Liver (tissue), 9 donors: Measurements from ENCODE around the gene UTF1. TPM values are rescaled to one million over a fixed set of nuclear protein-coding genes. Genes with fewer than 3 reads are reported as not detected.

ENCODE experiments used
- DNase-seq: peaks from one replicate; pipeline ENCODE4 v3.0.0-alpha.2; 2017; ENCODE audit warnings: low spot score
- H3K27ac ChIP-seq, 2 donors: one replicate each; pipeline ENCODE4 v1.7.0; 2013; ENCODE audit warnings: inconsistent platforms in 2 of 2, low read length in 2 of 2, control low read depth in 1 of 2, low read depth in 1 of 2, mild to moderate bottlenecking in 1 of 2
- H3K27me3 ChIP-seq, 4 donors: one replicate each; pipeline versions ENCODE4 v1.6.1 to v1.7.0; 2013; ENCODE audit warnings: low read length in 3 of 4, inconsistent platforms in 1 of 4, mild to moderate bottlenecking in 1 of 4, moderate library complexity in 1 of 4; ENCODE audit not compliant: control insufficient read depth in 4 of 4, insufficient read depth in 4 of 4
- H3K36me3 ChIP-seq, 4 donors: one replicate each; pipeline versions ENCODE4 v1.6.1 to v1.7.0; 2013; ENCODE audit warnings: low read length in 3 of 4, mild to moderate bottlenecking in 3 of 4, low read depth in 1 of 4, moderate library complexity in 1 of 4; ENCODE audit not compliant: control insufficient read depth in 4 of 4, insufficient read depth in 3 of 4
- H3K4me1 ChIP-seq, 4 donors: one replicate each; pipeline versions ENCODE4 v1.6.1 to v1.7.0; 2013; ENCODE audit warnings: low read length in 3 of 4, mild to moderate bottlenecking in 3 of 4, moderate library complexity in 1 of 4; ENCODE audit not compliant: control insufficient read depth in 4 of 4, insufficient read depth in 4 of 4
- H3K4me3 ChIP-seq, 3 donors: one replicate each; pipeline versions ENCODE4 v1.6.1 to v1.7.0; 2013; ENCODE audit warnings: low read length in 3 of 3, control low read depth in 1 of 3, low read depth in 1 of 3, mild to moderate bottlenecking in 1 of 3
- H3K9ac ChIP-seq, 2 donors: one replicate each; pipeline ENCODE4 v1.7.0; 2013; ENCODE audit warnings: low read length in 2 of 2, mild to moderate bottlenecking in 2 of 2, moderate library complexity in 2 of 2, control low read depth in 1 of 2, low read depth in 1 of 2
- H3K9me3 ChIP-seq, 4 donors: one replicate each; pipeline versions ENCODE4 v1.6.1 to v1.7.0; 2013; ENCODE audit warnings: low read length in 3 of 4; ENCODE audit not compliant: control insufficient read depth in 4 of 4
- EGR1 ChIP-seq, 2 donors: IDR thresholded peaks; 2 replicates each; pipeline ENCODE4 v1.6.1; 2016 to 2018; ENCODE audit warnings: antibody characterized with exemption in 2 of 2, low read depth in 2 of 2
- FOXA1 ChIP-seq: IDR thresholded peaks from 2 replicates; pipeline ENCODE4 v1.6.1; 2016; ENCODE audit warnings: antibody characterized with exemption
- FOXA2 ChIP-seq: IDR thresholded peaks from 2 replicates; pipeline ENCODE4 v1.6.1; 2016; ENCODE audit warnings: antibody characterized with exemption
- GABPA ChIP-seq, 2 donors: IDR thresholded peaks in 1 of 2; conservative IDR thresholded peaks in 1 of 2; 2 replicates each; pipeline ENCODE4 v1.6.1; 2016; ENCODE audit warnings: antibody characterized with exemption in 2 of 2, mild to moderate bottlenecking in 1 of 2, moderate library complexity in 1 of 2
- HNF4A ChIP-seq, 2 donors: conservative IDR thresholded peaks; 2 replicates each; pipeline ENCODE4 v1.6.1; 2016; ENCODE audit warnings: antibody characterized with exemption in 2 of 2, mild to moderate bottlenecking in 2 of 2
- HNF4G ChIP-seq: IDR thresholded peaks from 2 replicates; pipeline ENCODE4 v1.6.1; 2016; ENCODE audit warnings: antibody characterized with exemption
- JUND ChIP-seq, 2 donors: IDR thresholded peaks; 2 replicates each; pipeline ENCODE4 v1.6.1; 2016; ENCODE audit warnings: antibody characterized with exemption in 2 of 2
- NR2F2 ChIP-seq: IDR thresholded peaks from 2 replicates; pipeline ENCODE4 v1.6.1; 2016; ENCODE audit warnings: antibody characterized with exemption
- RAD21 ChIP-seq, 2 donors: IDR thresholded peaks; 2 replicates each; pipeline ENCODE4 v1.6.1; 2016; ENCODE audit warnings: antibody characterized with exemption in 2 of 2, mild to moderate bottlenecking in 2 of 2
- RXRA ChIP-seq, 2 donors: IDR thresholded peaks; 2 replicates each; pipeline ENCODE4 v1.6.1; 2017 to 2018; ENCODE audit warnings: antibody characterized with exemption in 2 of 2, mild to moderate bottlenecking in 1 of 2
- SP1 ChIP-seq: IDR thresholded peaks from 2 replicates; pipeline ENCODE4 v1.6.1; 2018; ENCODE audit warnings: antibody characterized with exemption, mild to moderate bottlenecking
- TAF1 ChIP-seq: conservative IDR thresholded peaks from 2 replicates; pipeline ENCODE4 v1.6.1; 2016; ENCODE audit warnings: antibody characterized with exemption, mild to moderate bottlenecking
- YY1 ChIP-seq: IDR thresholded peaks from 2 replicates; pipeline ENCODE4 v1.6.1; 2016; ENCODE audit warnings: antibody characterized with exemption, mild to moderate bottlenecking
- WGBS: extraction: QIAGEN DNeasy Blood & Tissue Kit; methylation state at CpG from one replicate; pipeline ENCODE4 v1.1.7; 2013; 5-methylcytosine and 5-hydroxymethylcytosine counted together
- polyA plus RNA-seq, 2 donors: library from polyadenylated mRNA; stranded (reverse) in 1 of 2; unstranded in 1 of 2; fragments of 200-250 nt in 1 of 2; fragments of >200 nt in 1 of 2; fragmentation: Nextera tagmentation in 1 of 2; extraction: Ambion mirVana in 1 of 2; gene quantifications; one replicate each; pipeline versions ENCODE4 v1.2.1 to v1.2.3, GENCODE V29; 2013 to 2015
- total RNA-seq, 2 donors: library from RNA; depleted of rRNA; stranded (reverse); fragments of >200 nt; gene quantifications; one replicate each; pipeline ENCODE4 v1.2.3, GENCODE V29; 2014
- TF ChIP-seq, protein P1 (sequence below): fragments of 150-350 bp; IDR thresholded peaks from 2 replicates; pipeline ENCODE4 v1.5.1; 2017; ENCODE audit warnings: improper control_type of control experiment, low read depth, low read length; ENCODE audit not compliant: missing input control
- TF ChIP-seq, protein P2 (sequence below): IDR thresholded peaks from 2 replicates; pipeline ENCODE4 v1.6.1; 2016; ENCODE audit warnings: antibody characterized with exemption
- TF ChIP-seq, protein P3 (sequence below): IDR thresholded peaks from 2 replicates; pipeline ENCODE4 v1.6.1; 2016; ENCODE audit warnings: antibody characterized with exemption
- TF ChIP-seq, protein P4 (sequence below): IDR thresholded peaks from 2 replicates; pipeline ENCODE4 v1.6.1; 2016; ENCODE audit warnings: antibody characterized with exemption, mild to moderate bottlenecking
- TF ChIP-seq, protein P5 (sequence below): IDR thresholded peaks from 2 replicates; pipeline ENCODE4 v1.6.1; 2016; ENCODE audit warnings: antibody characterized with exemption
- donor health status: healthy.
- donor health status: healthy.
- donor health status: healthy.
- donor health status: healthy.
- donor health status: healthy.

Gene UTF1
- total and polyA plus RNA-seq, 4 donors, result not detected

DNA sequence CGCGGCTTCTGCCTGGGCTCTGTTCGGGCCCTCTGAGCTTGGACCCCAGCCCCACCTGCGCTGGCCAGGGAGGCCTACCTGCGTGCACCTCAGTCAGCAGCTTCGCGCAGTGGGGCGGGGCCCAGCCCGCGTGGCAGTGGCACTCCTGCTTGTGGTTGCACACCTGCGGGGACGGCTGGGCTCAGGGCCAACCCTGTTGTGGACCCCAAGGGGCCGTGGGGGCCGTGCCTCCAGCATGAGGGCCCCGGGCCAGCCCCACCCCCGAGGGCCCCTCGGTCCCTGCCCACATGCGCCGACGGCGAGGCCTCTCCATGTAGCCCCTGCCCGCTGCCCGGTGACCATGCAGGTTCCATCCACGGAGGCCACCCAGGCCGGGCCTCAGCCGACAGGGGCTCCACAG, 39.4 kb downstream of the UTF1 start:
- TF ChIP-seq TAF1, result no peak
- no peak for TF ChIP-seq FOXA1
- Histone ChIP-seq H3K9ac (no peak overlapping the region), H3K4me1 (no peaks in the 10 kb centered on the region), H3K27ac (no peak overlapping the region), H3K4me3 (no peak overlapping the region), H3K9me3 (no peaks in the 10 kb centered on the region), H3K36me3 (peaks cover 7 to 28% (median 11%) of the 10 kb centered on the region in 4 donors), H3K27me3 (no peaks in the 10 kb centered on the region)
- DNase-seq, result no peak
- WGBS, result 88% methylated on average over 26 of the region's 26 CpGs

DNA sequence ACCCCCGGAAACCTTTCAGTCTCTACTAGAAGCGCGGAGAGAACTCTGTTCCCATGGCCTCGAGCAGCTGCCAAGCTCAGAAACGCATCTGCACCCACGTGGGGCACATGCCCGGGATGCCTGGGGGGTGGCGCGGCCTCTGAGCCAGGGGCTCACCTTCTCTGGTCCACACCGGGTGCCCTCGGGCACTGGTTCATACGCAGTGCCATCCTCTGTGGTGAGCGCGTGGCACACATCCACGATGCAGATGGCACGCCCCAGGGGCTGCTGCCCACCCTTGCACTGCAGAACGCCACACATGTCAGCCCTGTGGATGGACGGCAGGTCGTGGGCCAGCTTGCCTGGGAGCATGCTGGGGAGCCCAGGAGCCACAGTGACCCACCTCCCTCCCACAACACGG, 40.2 kb downstream of the UTF1 start:
- no peak for DNase-seq
- no peak overlapping the region for H3K27ac ChIP-seq
- H3K36me3 ChIP-seq, result peaks cover 7 to 28% (median 11%) of the 10 kb centered on the region in 4 donors
- no peaks in the 10 kb centered on the region for H3K9me3 ChIP-seq
- 92% methylated on average over 20 of the region's 20 CpGs for WGBS
- H3K27me3 ChIP-seq, result no peaks in the 10 kb centered on the region
- TF ChIP-seq JUND (IDR thresholded peaks at IDR 0.05) (no peak), SP1 (no peak), EGR1 (IDR thresholded peaks at IDR 0.05; ENCODE audit: low read depth in 2 of 2) (no peak), RAD21 (IDR thresholded peaks at IDR 0.05) (no peak), HNF4A (conservative IDR thresholded peaks at IDR 0.05) (no peak), GABPA (IDR thresholded peaks at IDR 0.05 in 1 of 2, conservative IDR thresholded peaks at IDR 0.05 in 1 of 2) (no peak), FOXA2 (no peak), YY1 (no peak), HNF4G (no peak), TAF1 (no peak), NR2F2 (no peak), RXRA (IDR thresholded peaks at IDR 0.05) (no peak), FOXA1 (no peak)
- TF ChIP-seq, protein P1, sequence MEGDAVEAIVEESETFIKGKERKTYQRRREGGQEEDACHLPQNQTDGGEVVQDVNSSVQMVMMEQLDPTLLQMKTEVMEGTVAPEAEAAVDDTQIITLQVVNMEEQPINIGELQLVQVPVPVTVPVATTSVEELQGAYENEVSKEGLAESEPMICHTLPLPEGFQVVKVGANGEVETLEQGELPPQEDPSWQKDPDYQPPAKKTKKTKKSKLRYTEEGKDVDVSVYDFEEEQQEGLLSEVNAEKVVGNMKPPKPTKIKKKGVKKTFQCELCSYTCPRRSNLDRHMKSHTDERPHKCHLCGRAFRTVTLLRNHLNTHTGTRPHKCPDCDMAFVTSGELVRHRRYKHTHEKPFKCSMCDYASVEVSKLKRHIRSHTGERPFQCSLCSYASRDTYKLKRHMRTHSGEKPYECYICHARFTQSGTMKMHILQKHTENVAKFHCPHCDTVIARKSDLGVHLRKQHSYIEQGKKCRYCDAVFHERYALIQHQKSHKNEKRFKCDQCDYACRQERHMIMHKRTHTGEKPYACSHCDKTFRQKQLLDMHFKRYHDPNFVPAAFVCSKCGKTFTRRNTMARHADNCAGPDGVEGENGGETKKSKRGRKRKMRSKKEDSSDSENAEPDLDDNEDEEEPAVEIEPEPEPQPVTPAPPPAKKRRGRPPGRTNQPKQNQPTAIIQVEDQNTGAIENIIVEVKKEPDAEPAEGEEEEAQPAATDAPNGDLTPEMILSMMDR, result no peak
- TF ChIP-seq, protein P2, sequence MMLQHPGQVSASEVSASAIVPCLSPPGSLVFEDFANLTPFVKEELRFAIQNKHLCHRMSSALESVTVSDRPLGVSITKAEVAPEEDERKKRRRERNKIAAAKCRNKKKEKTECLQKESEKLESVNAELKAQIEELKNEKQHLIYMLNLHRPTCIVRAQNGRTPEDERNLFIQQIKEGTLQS, result no peak
- TF ChIP-seq, protein P3, sequence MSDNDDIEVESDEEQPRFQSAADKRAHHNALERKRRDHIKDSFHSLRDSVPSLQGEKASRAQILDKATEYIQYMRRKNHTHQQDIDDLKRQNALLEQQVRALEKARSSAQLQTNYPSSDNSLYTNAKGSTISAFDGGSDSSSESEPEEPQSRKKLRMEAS, result no peak
- TF ChIP-seq, protein P4, sequence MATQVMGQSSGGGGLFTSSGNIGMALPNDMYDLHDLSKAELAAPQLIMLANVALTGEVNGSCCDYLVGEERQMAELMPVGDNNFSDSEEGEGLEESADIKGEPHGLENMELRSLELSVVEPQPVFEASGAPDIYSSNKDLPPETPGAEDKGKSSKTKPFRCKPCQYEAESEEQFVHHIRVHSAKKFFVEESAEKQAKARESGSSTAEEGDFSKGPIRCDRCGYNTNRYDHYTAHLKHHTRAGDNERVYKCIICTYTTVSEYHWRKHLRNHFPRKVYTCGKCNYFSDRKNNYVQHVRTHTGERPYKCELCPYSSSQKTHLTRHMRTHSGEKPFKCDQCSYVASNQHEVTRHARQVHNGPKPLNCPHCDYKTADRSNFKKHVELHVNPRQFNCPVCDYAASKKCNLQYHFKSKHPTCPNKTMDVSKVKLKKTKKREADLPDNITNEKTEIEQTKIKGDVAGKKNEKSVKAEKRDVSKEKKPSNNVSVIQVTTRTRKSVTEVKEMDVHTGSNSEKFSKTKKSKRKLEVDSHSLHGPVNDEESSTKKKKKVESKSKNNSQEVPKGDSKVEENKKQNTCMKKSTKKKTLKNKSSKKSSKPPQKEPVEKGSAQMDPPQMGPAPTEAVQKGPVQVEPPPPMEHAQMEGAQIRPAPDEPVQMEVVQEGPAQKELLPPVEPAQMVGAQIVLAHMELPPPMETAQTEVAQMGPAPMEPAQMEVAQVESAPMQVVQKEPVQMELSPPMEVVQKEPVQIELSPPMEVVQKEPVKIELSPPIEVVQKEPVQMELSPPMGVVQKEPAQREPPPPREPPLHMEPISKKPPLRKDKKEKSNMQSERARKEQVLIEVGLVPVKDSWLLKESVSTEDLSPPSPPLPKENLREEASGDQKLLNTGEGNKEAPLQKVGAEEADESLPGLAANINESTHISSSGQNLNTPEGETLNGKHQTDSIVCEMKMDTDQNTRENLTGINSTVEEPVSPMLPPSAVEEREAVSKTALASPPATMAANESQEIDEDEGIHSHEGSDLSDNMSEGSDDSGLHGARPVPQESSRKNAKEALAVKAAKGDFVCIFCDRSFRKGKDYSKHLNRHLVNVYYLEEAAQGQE, result no peak
- TF ChIP-seq, protein P5, sequence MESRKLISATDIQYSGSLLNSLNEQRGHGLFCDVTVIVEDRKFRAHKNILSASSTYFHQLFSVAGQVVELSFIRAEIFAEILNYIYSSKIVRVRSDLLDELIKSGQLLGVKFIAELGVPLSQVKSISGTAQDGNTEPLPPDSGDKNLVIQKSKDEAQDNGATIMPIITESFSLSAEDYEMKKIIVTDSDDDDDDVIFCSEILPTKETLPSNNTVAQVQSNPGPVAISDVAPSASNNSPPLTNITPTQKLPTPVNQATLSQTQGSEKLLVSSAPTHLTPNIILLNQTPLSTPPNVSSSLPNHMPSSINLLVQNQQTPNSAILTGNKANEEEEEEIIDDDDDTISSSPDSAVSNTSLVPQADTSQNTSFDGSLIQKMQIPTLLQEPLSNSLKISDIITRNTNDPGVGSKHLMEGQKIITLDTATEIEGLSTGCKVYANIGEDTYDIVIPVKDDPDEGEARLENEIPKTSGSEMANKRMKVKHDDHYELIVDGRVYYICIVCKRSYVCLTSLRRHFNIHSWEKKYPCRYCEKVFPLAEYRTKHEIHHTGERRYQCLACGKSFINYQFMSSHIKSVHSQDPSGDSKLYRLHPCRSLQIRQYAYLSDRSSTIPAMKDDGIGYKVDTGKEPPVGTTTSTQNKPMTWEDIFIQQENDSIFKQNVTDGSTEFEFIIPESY, result no peak
- H3K4me3 ChIP-seq, result no peak overlapping the region
- no peaks in the 10 kb centered on the region for H3K4me1 ChIP-seq
- H3K9ac ChIP-seq, result no peak overlapping the region
